Measurements from ENCODE around the gene SETBP1. TPM values are rescaled to one million over a fixed set of nuclear protein-coding genes. Genes with fewer than 3 reads are reported as not detected.
A peak's percentile ranks its signal among the peaks of the same experiment; 100 is the strongest.

The SETBP1 gene
- polyA plus RNA-seq, 3 donors from 2014 or later: 1.2 to 4.3 TPM; not detected in 1

GRCh38 chr18:44683556-44683955 is 2.9 kb downstream of the SETBP1 start:
- no peaks in the 10 kb centered on the region for H3K9me3 Mint-ChIP-seq
- DNase-seq: no peak
- H3K27ac Mint-ChIP-seq: peak overlapping the region in 3 of 6 donors; percentile 55 to 73 (median 56)
- H3K4me3 Mint-ChIP-seq: no peak overlapping the region
- peaks cover 0 to 9% (median 2%) of the 10 kb centered on the region in 3 donors for H3K27me3 Mint-ChIP-seq (ENCODE audit: low read depth in 3 of 3)
- H3K4me1 Mint-ChIP-seq: peaks cover 4 to 6% of the 10 kb centered on the region in 2 donors
- peaks cover 0 to 3% (median 0%) of the 10 kb centered on the region in 3 donors for H3K36me3 Mint-ChIP-seq

- H3K4me1 Mint-ChIP-seq: peaks cover 4 to 16% of the 10 kb centered on the region in 2 donors
- no peak overlapping the region for H3K27ac Mint-ChIP-seq
- H3K4me3 Mint-ChIP-seq: no peak overlapping the region
- no peak for DNase-seq
- H3K9me3 Mint-ChIP-seq: no peaks in the 10 kb centered on the region
- H3K36me3 Mint-ChIP-seq: peaks cover 4 to 6% (median 5%) of the 10 kb centered on the region in 3 donors
- H3K27me3 Mint-ChIP-seq (ENCODE audit: low read depth in 3 of 3): peaks cover 0 to 7% (median 0%) of the 10 kb centered on the region in 3 donors
Measured at GRCh38 chr18:44685296-44685695, 4.6 kb downstream of the SETBP1 start.

GRCh38 chr18:44686156-44686555 is 5.5 kb downstream of the SETBP1 start:
- Mint-ChIP-seq H3K4me1 (peaks cover 4 to 21% of the 10 kb centered on the region in 2 donors), H3K9me3 (no peaks in the 10 kb centered on the region), H3K27me3 (ENCODE audit: low read depth in 3 of 3) (peaks cover 0 to 1% (median 0%) of the 10 kb centered on the region in 3 donors), H3K27ac (peak overlapping the region in 2 of 6 donors; percentile 1 to 22), H3K4me3 (no peak overlapping the region), H3K36me3 (peaks cover 4 to 8% (median 6%) of the 10 kb centered on the region in 3 donors)
- DNase-seq: no peak

- no peak for DNase-seq
- peaks cover 4 to 11% (median 9%) of the 10 kb centered on the region in 3 donors for H3K36me3 Mint-ChIP-seq
- H3K27ac Mint-ChIP-seq: peak overlapping the region in 1 of 6 donors; percentile 28
- no peaks in the 10 kb centered on the region for H3K9me3 Mint-ChIP-seq
- no peaks in the 10 kb centered on the region for H3K27me3 Mint-ChIP-seq (ENCODE audit: low read depth in 3 of 3)
- H3K4me1 Mint-ChIP-seq: peaks cover 4 to 27% of the 10 kb centered on the region in 2 donors
- H3K4me3 Mint-ChIP-seq: no peak overlapping the region
Measured at GRCh38 chr18:44687421-44687820, 6.7 kb downstream of the SETBP1 start.

GRCh38 chr18:44689736-44690135 is 9.0 kb downstream of the SETBP1 start:
- no peak for DNase-seq
- Mint-ChIP-seq H3K4me3 (no peak overlapping the region), H3K36me3 (peaks cover 4 to 11% (median 10%) of the 10 kb centered on the region in 3 donors), H3K4me1 (peaks cover 9 to 32% of the 10 kb centered on the region in 2 donors), H3K9me3 (no peaks in the 10 kb centered on the region), H3K27me3 (ENCODE audit: low read depth in 3 of 3) (no peaks in the 10 kb centered on the region), H3K27ac (peak overlapping the region in 1 of 6 donors; percentile 19)

- DNase-seq: no peak
- no peaks in the 10 kb centered on the region for H3K27me3 Mint-ChIP-seq (ENCODE audit: low read depth in 3 of 3)
- H3K27ac Mint-ChIP-seq: peak overlapping the region in 1 of 6 donors; percentile 27
- H3K36me3 Mint-ChIP-seq: peaks cover 4 to 13% (median 11%) of the 10 kb centered on the region in 3 donors
- H3K4me1 Mint-ChIP-seq: peaks cover 8 to 40% of the 10 kb centered on the region in 2 donors
- no peaks in the 10 kb centered on the region for H3K9me3 Mint-ChIP-seq
- no peak overlapping the region for H3K4me3 Mint-ChIP-seq
Measured at GRCh38 chr18:44691148-44691925, 10.6 kb downstream of the SETBP1 start.

- Mint-ChIP-seq H3K4me1 (peaks cover 9 to 40% of the 10 kb centered on the region in 2 donors), H3K9me3 (no peaks in the 10 kb centered on the region), H3K27ac (no peak overlapping the region), H3K36me3 (peaks cover 4 to 13% (median 8%) of the 10 kb centered on the region in 3 donors), H3K27me3 (ENCODE audit: low read depth in 3 of 3) (no peaks in the 10 kb centered on the region), H3K4me3 (no peak overlapping the region)
- DNase-seq: no peak
Measured at GRCh38 chr18:44693030-44693784, 12.5 kb downstream of the SETBP1 start.

GRCh38 chr18:44695503-44695902 is 14.8 kb downstream of the SETBP1 start:
- Mint-ChIP-seq H3K27ac (peak overlapping the region in 2 of 6 donors; percentile 24 to 60), H3K9me3 (no peaks in the 10 kb centered on the region), H3K4me3 (no peak overlapping the region), H3K36me3 (peaks cover 0 to 7% (median 5%) of the 10 kb centered on the region in 3 donors), H3K27me3 (ENCODE audit: low read depth in 3 of 3) (no peaks in the 10 kb centered on the region), H3K4me1 (peaks cover 23 to 35% of the 10 kb centered on the region in 2 donors)
- no peak for DNase-seq

GRCh38 chr18:44696892-44697291 is 16.2 kb downstream of the SETBP1 start:
- Mint-ChIP-seq H3K9me3 (no peaks in the 10 kb centered on the region), H3K4me3 (no peak overlapping the region), H3K27ac (peak overlapping the region in 1 of 6 donors; percentile 39), H3K27me3 (ENCODE audit: low read depth in 3 of 3) (peaks cover 0 to 5% (median 2%) of the 10 kb centered on the region in 3 donors), H3K36me3 (peaks cover 0 to 4% (median 0%) of the 10 kb centered on the region in 3 donors), H3K4me1 (peaks cover 34 to 35% of the 10 kb centered on the region in 2 donors)
- DNase-seq: no peak

- H3K36me3 Mint-ChIP-seq: peaks cover 0 to 6% (median 3%) of the 10 kb centered on the region in 3 donors
- H3K4me1 Mint-ChIP-seq: peaks cover 36 to 38% of the 10 kb centered on the region in 2 donors
- peak overlapping the region in 2 of 6 donors; percentile 18 to 39 for H3K27ac Mint-ChIP-seq
- H3K4me3 Mint-ChIP-seq: no peak overlapping the region
- no peaks in the 10 kb centered on the region for H3K9me3 Mint-ChIP-seq
- peaks cover 0 to 5% (median 2%) of the 10 kb centered on the region in 3 donors for H3K27me3 Mint-ChIP-seq (ENCODE audit: low read depth in 3 of 3)
- DNase-seq: no peak
Measured at GRCh38 chr18:44697315-44697714, 16.6 kb downstream of the SETBP1 start.

- Mint-ChIP-seq H3K4me1 (peaks cover 40 to 47% of the 10 kb centered on the region in 2 donors), H3K4me3 (no peak overlapping the region)
Measured at GRCh38 chr18:44698518-44698917, 17.8 kb downstream of the SETBP1 start.

GRCh38 chr18:44699572-44700261 is 19.0 kb downstream of the SETBP1 start:
- H3K27me3 Mint-ChIP-seq (ENCODE audit: low read depth in 3 of 3): peaks cover 0 to 5% (median 2%) of the 10 kb centered on the region in 3 donors
- peaks cover 7 to 11% (median 7%) of the 10 kb centered on the region in 3 donors for H3K36me3 Mint-ChIP-seq
- H3K4me1 Mint-ChIP-seq: peaks cover 35 to 43% of the 10 kb centered on the region in 2 donors
- no peak for DNase-seq
- H3K27ac Mint-ChIP-seq: peak overlapping the region; percentile 86 to 96 (median 94)
- no peaks in the 10 kb centered on the region for H3K9me3 Mint-ChIP-seq
- peak overlapping the region in 1 of 5 donors; percentile 12 for H3K4me3 Mint-ChIP-seq

More at GRCh38 chr18:44698518-44698917, 17.8 kb downstream of the SETBP1 start:
- Mint-ChIP-seq H3K36me3 (peaks cover 7 to 11% (median 8%) of the 10 kb centered on the region in 3 donors), H3K27me3 (ENCODE audit: low read depth in 3 of 3) (peaks cover 0 to 5% (median 2%) of the 10 kb centered on the region in 3 donors), H3K9me3 (no peaks in the 10 kb centered on the region), H3K27ac (peak overlapping the region in 4 of 6 donors; percentile 5 to 58 (median 22))
- DNase-seq: no peak

GRCh38 chr18:44700652-44701051 is 20.0 kb downstream of the SETBP1 start:
- DNase-seq: peak; percentile 78 to 84 (median 79)
- Mint-ChIP-seq H3K27me3 (ENCODE audit: low read depth in 3 of 3) (peaks cover 0 to 5% (median 2%) of the 10 kb centered on the region in 3 donors), H3K4me3 (peak overlapping the region; percentile 40 to 86 (median 59)), H3K4me1 (peaks cover 32 to 34% of the 10 kb centered on the region in 2 donors), H3K9me3 (no peaks in the 10 kb centered on the region), H3K27ac (peak overlapping the region; percentile 86 to 96 (median 94)), H3K36me3 (peaks cover 4 to 11% (median 7%) of the 10 kb centered on the region in 3 donors)

Data from immature natural killer cell (primary cell).